ENCODE results near the gene UCHL5.
A peak's percentile ranks its signal among the peaks of the same experiment; 100 is the strongest.

Gene UCHL5

GRCh38 chr1:192973988-192974387, 85.2 kb downstream of the UCHL5 start:
- TF ChIP-seq GATA2 (IDR thresholded peaks at IDR 0.05; ENCODE audit: low read depth, low read length) = no peak
- no peak for TF ChIP-seq GATA3 (IDR thresholded peaks at IDR 0.05; ENCODE audit: low read depth, low read length)

GRCh38 chr1:192973202-192973601, 86.0 kb downstream of the UCHL5 start:
- no peak for TF ChIP-seq GATA3 (IDR thresholded peaks at IDR 0.05; ENCODE audit: low read depth, low read length)
- no peak for TF ChIP-seq GATA2 (IDR thresholded peaks at IDR 0.05; ENCODE audit: low read depth, low read length)

GRCh38 chr1:192969091-192969490, 90.1 kb downstream of the UCHL5 start:
- TF ChIP-seq GATA2 (IDR thresholded peaks at IDR 0.05; ENCODE audit: low read depth, low read length) (no peak), GATA3 (IDR thresholded peaks at IDR 0.05; ENCODE audit: low read depth, low read length) (no peak)

- TF ChIP-seq GATA2 (IDR thresholded peaks at IDR 0.05; ENCODE audit: low read depth, low read length) (no peak), GATA3 (IDR thresholded peaks at IDR 0.05; ENCODE audit: low read depth, low read length) (no peak)
Measured at GRCh38 chr1:192968323-192968722, 90.8 kb downstream of the UCHL5 start.

GRCh38 chr1:192967901-192968300, 91.3 kb downstream of the UCHL5 start:
- TF ChIP-seq GATA3 (IDR thresholded peaks at IDR 0.05; ENCODE audit: low read depth, low read length) (no peak), GATA2 (IDR thresholded peaks at IDR 0.05; ENCODE audit: low read depth, low read length) (no peak)

GRCh38 chr1:192967211-192967877, 91.8 kb downstream of the UCHL5 start:
- TF ChIP-seq GATA2 (IDR thresholded peaks at IDR 0.05; ENCODE audit: low read depth, low read length) (no peak), GATA3 (IDR thresholded peaks at IDR 0.05; ENCODE audit: low read depth, low read length) (no peak)

GRCh38 chr1:192966073-192966472, 93.1 kb downstream of the UCHL5 start:
- TF ChIP-seq GATA3 (IDR thresholded peaks at IDR 0.05; ENCODE audit: low read depth, low read length) = no peak
- TF ChIP-seq GATA2 (IDR thresholded peaks at IDR 0.05; ENCODE audit: low read depth, low read length) = no peak

- TF ChIP-seq GATA2 (IDR thresholded peaks at IDR 0.05; ENCODE audit: low read depth, low read length) = peak; percentile 32; the same call in 1 of the 2 replicates
- TF ChIP-seq GATA3 (IDR thresholded peaks at IDR 0.05; ENCODE audit: low read depth, low read length) = peak; percentile 81
Measured at GRCh38 chr1:192962901-192963300, 96.3 kb downstream of the UCHL5 start.

Data from SH-SY5Y (cell line).